GM10266 (cell line): ENCODE results near the gene HOXB2.

Source experiments
- DNase-seq: peaks from one replicate; pipeline ENCODE4 v3.0.0; 2012; ENCODE audit errors: extremely low spot score
- TF ChIP-seq, protein P1 (sequence below): IDR thresholded peaks from 2 replicates; pipeline ENCODE4 v1.5.1; 2012; ENCODE audit warnings: mild to moderate bottlenecking, low read depth; ENCODE audit not compliant: control insufficient read depth, insufficient read depth; ENCODE audit errors: missing control alignments

HOXB2 gene

DNA sequence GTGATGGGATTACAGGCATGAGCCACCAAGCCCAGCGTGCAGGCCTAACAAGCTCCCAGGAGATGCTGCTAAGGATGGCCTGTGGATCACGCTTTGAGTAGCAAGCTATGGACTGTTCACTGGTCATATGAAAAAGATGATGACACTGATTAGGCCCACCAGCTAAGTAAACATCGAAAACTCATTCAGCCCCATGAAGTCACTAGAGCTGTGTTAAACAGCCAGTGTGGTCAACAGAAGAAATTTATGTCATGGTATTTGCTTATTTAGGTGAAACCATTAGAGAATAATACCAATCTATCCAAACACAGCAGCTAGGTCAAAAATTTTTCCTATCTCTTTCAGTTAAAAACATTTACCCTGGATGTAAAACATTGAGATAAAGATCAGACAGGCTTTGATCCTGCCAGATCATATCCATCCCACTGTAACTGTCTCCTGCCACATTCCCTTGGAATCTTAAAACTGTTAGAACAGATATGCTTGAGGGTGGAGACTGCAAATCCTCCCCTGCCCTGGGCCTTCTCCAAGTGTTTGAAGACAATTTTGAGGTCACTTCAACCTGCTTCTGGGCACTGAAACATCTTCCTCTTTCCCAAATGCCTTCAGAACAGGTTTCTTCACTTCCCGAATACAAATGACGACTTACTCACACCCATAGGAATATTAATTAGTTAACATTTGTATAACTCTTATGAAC, 45.0 kb downstream of the HOXB2 start:
- TF ChIP-seq, protein P1, sequence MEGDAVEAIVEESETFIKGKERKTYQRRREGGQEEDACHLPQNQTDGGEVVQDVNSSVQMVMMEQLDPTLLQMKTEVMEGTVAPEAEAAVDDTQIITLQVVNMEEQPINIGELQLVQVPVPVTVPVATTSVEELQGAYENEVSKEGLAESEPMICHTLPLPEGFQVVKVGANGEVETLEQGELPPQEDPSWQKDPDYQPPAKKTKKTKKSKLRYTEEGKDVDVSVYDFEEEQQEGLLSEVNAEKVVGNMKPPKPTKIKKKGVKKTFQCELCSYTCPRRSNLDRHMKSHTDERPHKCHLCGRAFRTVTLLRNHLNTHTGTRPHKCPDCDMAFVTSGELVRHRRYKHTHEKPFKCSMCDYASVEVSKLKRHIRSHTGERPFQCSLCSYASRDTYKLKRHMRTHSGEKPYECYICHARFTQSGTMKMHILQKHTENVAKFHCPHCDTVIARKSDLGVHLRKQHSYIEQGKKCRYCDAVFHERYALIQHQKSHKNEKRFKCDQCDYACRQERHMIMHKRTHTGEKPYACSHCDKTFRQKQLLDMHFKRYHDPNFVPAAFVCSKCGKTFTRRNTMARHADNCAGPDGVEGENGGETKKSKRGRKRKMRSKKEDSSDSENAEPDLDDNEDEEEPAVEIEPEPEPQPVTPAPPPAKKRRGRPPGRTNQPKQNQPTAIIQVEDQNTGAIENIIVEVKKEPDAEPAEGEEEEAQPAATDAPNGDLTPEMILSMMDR: no peak
- DNase-seq: no peak

GRCh38 chr17:48499248-48499647, 45.7 kb downstream of the HOXB2 start:
- TF ChIP-seq, protein P1: no peak
- DNase-seq: no peak

DNA sequence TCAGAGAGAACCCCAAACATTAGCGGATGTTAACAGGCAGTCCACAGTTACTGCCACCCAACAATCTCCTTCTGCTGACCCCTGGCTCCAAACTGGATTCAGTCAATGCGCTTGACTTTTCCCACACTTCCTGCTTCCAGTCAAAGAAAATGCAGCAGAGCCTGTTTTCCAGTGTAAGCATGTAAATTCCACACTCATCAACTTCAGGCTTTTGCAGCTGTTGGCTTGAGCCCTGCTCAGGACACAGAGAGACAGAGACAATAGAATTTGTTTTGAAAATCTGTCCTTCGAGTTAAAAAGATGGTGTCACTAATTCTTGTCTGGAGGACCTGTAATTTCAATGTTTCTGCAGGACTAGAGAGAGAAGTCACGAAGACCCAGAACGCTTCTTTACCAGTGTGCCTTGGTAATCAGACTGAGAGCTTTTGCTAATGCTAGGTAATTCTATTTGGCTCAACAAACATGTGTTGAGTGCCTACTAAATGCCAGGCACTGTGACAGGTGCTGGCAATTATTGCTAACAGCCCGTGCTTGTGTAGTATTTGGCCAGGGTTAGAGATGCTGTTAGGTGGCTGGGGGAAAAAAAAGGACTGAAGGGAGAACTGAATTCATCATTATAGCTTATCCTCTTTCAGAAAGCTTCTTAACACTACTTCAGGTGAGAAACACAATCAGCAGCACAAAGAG, 46.6 kb downstream of the HOXB2 start:
- TF ChIP-seq, protein P1: no peak
- no peak for DNase-seq

DNA sequence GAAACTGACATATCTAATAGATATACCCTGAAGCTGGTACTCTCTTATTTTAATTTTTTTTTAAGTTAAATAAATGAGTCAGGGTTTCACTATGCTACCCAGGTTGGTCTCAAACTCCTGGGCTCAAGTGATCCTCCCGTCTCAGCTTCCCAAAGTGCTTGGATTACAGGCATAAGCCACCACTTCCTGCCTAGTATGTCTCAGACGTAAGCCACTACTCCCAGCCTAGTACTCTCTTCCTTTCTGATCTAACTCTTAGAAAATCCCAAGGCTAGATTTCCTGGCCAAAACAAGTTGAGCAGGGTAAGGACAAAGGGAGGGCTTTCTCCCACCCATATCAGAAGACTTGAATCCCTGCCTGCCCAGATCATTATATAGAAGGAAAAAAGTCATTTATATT, 47.8 kb downstream of the HOXB2 start:
- TF ChIP-seq, protein P1: no peak
- no peak for DNase-seq

- DNase-seq: no peak
- TF ChIP-seq, protein P1: no peak
Measured at GRCh38 chr17:48494335-48494734, 50.6 kb downstream of the HOXB2 start.
